SK-N-SH (cell line): ENCODE measurements around the gene ZBTB12. TPM values are rescaled to one million over a fixed set of nuclear protein-coding genes. Genes with fewer than 3 reads are reported as not detected.

ENCODE experiments used
- CTCF ChIA-PET: fragments of 300-600, 350-600 bp; formaldehyde crosslinking; extraction: SDS; loops from one replicate; lab custom pipeline; 2021; lab: Yijun Ruan, JAX
- POLR2A ChIA-PET: fragments of 350-600 bp; sonication (Branson Sonifier 250); formaldehyde crosslinking; extraction: SDS; loops from one replicate; lab custom pipeline; 2020; ENCODE audit warnings: antibody characterized with exemption, inconsistent platforms; lab: Yijun Ruan, JAX
- DNase-seq: peaks from one replicate; pipeline ENCODE4 v3.0.0; 2012
- H2AFZ ChIP-seq: fragments of 200-600 bp; sonication (generic); 2 replicates; pipeline ENCODE4 v1.8.1; 2016; ENCODE audit warnings: antibody characterized with exemption, mild to moderate bottlenecking, low read depth
- H3F3A ChIP-seq: fragments of 200-600 bp; sonication (generic); replicated peaks from 2 replicates; pipeline ENCODE3; 2016; ENCODE audit warnings: antibody characterized with exemption, mild to moderate bottlenecking; ENCODE audit not compliant: insufficient read depth
- H3K27ac ChIP-seq, 2 experiments: fragments of 200-500 bp in 1 of 2; fragments of 200-600 bp in 1 of 2; sonication (Bioruptor generic) in 1 of 2; sonication (generic), shearing (Covaris generic) in 1 of 2; 2 replicates each; pipeline versions ENCODE4 v1.5.1 to v1.6.1; 2014 to 2016; ENCODE audit warnings: low read depth in 2 of 2, inconsistent platforms in 1 of 2, low read length in 1 of 2, mild to moderate bottlenecking in 1 of 2, mixed read lengths in 1 of 2
- H3K27me3 ChIP-seq: fragments of 200-600 bp; sonication (generic), shearing (Covaris generic); 2 replicates; pipeline ENCODE4 v1.6.1; 2016; ENCODE audit warnings: mixed run types; ENCODE audit not compliant: insufficient read depth
- H3K36me3 ChIP-seq, 2 experiments: fragments of 200-500 bp in 1 of 2; fragments of 200-600 bp in 1 of 2; sonication (Bioruptor generic) in 1 of 2; sonication (generic) in 1 of 2; replicated peaks in 1 of 2; 2 replicates each; pipeline versions ENCODE3 to v1.5.1; 2014 to 2016; ENCODE audit warnings: low read length in 1 of 2, mild to moderate bottlenecking in 1 of 2; ENCODE audit not compliant: insufficient read depth in 2 of 2, control insufficient read depth in 1 of 2
- H3K4me1 ChIP-seq, 2 experiments: fragments of 200-500 bp in 1 of 2; fragments of 200-600 bp in 1 of 2; sonication (Bioruptor generic) in 1 of 2; sonication (generic), shearing (Covaris generic) in 1 of 2; 2 replicates each; pipeline versions ENCODE4 v1.5.1 to v1.6.1; 2014 to 2016; ENCODE audit warnings: low read depth in 1 of 2, low read length in 1 of 2, mixed run types in 1 of 2; ENCODE audit not compliant: insufficient read depth in 2 of 2, control insufficient read depth in 1 of 2
- H3K4me2 ChIP-seq: fragments of 200-600 bp; sonication (generic), shearing (Covaris generic); 2 replicates; pipeline ENCODE4 v1.6.1; 2017; ENCODE audit warnings: mixed run types
- H3K4me3 ChIP-seq, 2 experiments: fragments of 200-500 bp in 1 of 2; fragments of 200-600 bp in 1 of 2; sonication (Bioruptor generic) in 1 of 2; sonication (generic), shearing (Covaris generic) in 1 of 2; 2 replicates each; pipeline versions ENCODE4 v1.5.1 to v1.8.1; 2014 to 2016; ENCODE audit warnings: low read depth in 2 of 2, inconsistent platforms in 1 of 2, low read length in 1 of 2, mild to moderate bottlenecking in 1 of 2, mixed read lengths in 1 of 2, moderate library complexity in 1 of 2
- H3K79me2 ChIP-seq: fragments of 200-600 bp; sonication (generic); 2 replicates; pipeline ENCODE4 v1.8.1; 2017; ENCODE audit warnings: mild to moderate bottlenecking; ENCODE audit not compliant: insufficient read depth
- H3K9ac ChIP-seq: fragments of 200-600 bp; sonication (generic); 2 replicates; pipeline ENCODE4 v1.6.1; 2017; ENCODE audit warnings: mixed run types
- H3K9me2 ChIP-seq: fragments of 200-600 bp; sonication (generic); 2 replicates; pipeline ENCODE4 v1.6.1; 2017; ENCODE audit warnings: mixed run types
- H3K9me3 ChIP-seq: fragments of 200-600 bp; sonication (generic); 2 replicates; pipeline ENCODE4 v1.6.1; 2017; ENCODE audit warnings: mixed run types, mild to moderate bottlenecking, moderate library complexity
- H4K20me1 ChIP-seq: fragments of 200-600 bp; sonication (generic); 2 replicates; pipeline ENCODE4 v1.6.1; 2017; ENCODE audit warnings: mild to moderate bottlenecking, mixed run types; ENCODE audit not compliant: insufficient read depth
- EZH2phosphoT487 ChIP-seq: fragments of 200-600 bp; sonication (generic); IDR thresholded peaks from 2 replicates; pipeline ENCODE4 v1.6.1; 2017; ENCODE audit warnings: low read depth, mixed run types, mild to moderate bottlenecking, antibody characterized with exemption, moderate library complexity, borderline replicate concordance
- FOSL2 ChIP-seq: IDR thresholded peaks from 2 replicates; pipeline ENCODE4 v1.4.0; 2012; ENCODE audit warnings: low read depth, mild to moderate bottlenecking, moderate library complexity, borderline replicate concordance
- FOXJ3 ChIP-seq: sonication (generic); formaldehyde crosslinking; IDR thresholded peaks from 2 replicates; pipeline ENCODE4 v1.5.1; 2020; ENCODE audit warnings: mild to moderate bottlenecking, missing genetic modification reagents
- FOXM1 ChIP-seq: IDR thresholded peaks from 2 replicates; pipeline ENCODE4 v1.4.0; 2012; ENCODE audit warnings: low read depth, mild to moderate bottlenecking
- GATA2 ChIP-seq: sonication (generic); formaldehyde crosslinking; IDR thresholded peaks from 2 replicates; pipeline ENCODE4 v1.5.0; 2020; ENCODE audit warnings: mild to moderate bottlenecking, missing genetic modification reagents
- JUND ChIP-seq: IDR thresholded peaks from 2 replicates; pipeline ENCODE4 v1.4.0; 2012
- NFIC ChIP-seq: IDR thresholded peaks from 2 replicates; pipeline ENCODE4 v1.4.0; 2012; ENCODE audit warnings: borderline replicate concordance
- NRF1 ChIP-seq: IDR thresholded peaks from 2 replicates; pipeline ENCODE4 v1.6.1; 2012; ENCODE audit warnings: low read depth, mild to moderate bottlenecking, low read length
- POLR2AphosphoS5 ChIP-seq: IDR thresholded peaks from 2 replicates; pipeline ENCODE4 v1.6.1; 2012; ENCODE audit warnings: low read depth, low read length
- RAD21 ChIP-seq: IDR thresholded peaks from 2 replicates; pipeline ENCODE4 v1.6.1; 2012; ENCODE audit warnings: mild to moderate bottlenecking, low read length
- RCOR1 ChIP-seq: fragments of 150-350 bp; IDR thresholded peaks from 2 replicates; pipeline ENCODE4 v1.6.1; 2017; ENCODE audit warnings: antibody characterized with exemption, low read length
- RFX5 ChIP-seq: IDR thresholded peaks from 2 replicates; pipeline ENCODE4 v1.6.1; 2012; ENCODE audit warnings: mild to moderate bottlenecking, improper control_type of control experiment, low read length
- RXRA ChIP-seq: IDR thresholded peaks from 2 replicates; pipeline ENCODE4 v1.4.0; 2012; ENCODE audit warnings: low read depth, mild to moderate bottlenecking, borderline replicate concordance
- TAF1 ChIP-seq: IDR thresholded peaks from 2 replicates; pipeline ENCODE4 v1.6.1; 2012; ENCODE audit warnings: low read depth, mild to moderate bottlenecking, low read length, moderate library complexity, borderline replicate concordance
- TCF12 ChIP-seq: IDR thresholded peaks from 2 replicates; pipeline ENCODE4 v1.4.0; 2012
- TEAD4 ChIP-seq: IDR thresholded peaks from 2 replicates; pipeline ENCODE4 v1.4.0; 2012; ENCODE audit warnings: mild to moderate bottlenecking, borderline replicate concordance; ENCODE audit not compliant: insufficient read depth
- USF2 ChIP-seq: fragments of 150-350 bp; IDR thresholded peaks from 2 replicates; pipeline ENCODE4 v1.6.1; 2017; ENCODE audit warnings: antibody characterized with exemption, low read length, low read depth, borderline replicate concordance
- ZBTB33 ChIP-seq: IDR thresholded peaks from 2 replicates; pipeline ENCODE4 v1.4.0; 2012; ENCODE audit warnings: low read depth, borderline replicate concordance
- WGBS: methylation state at CpG from one replicate; pipeline ENCODE4 v1.1.6; 2017; ENCODE audit warnings: low lambda C conversion rate; 5-methylcytosine and 5-hydroxymethylcytosine counted together
- polyA plus RNA-seq, 3 experiments: library from polyadenylated mRNA; depleted of rRNA; stranded (reverse); fragments of >200 nt; gene quantifications; 2 replicates each; pipeline ENCODE4 v1.2.3, GENCODE V29; 2012
- TF ChIP-seq, protein P1 (sequence below): IDR thresholded peaks from 2 replicates; pipeline ENCODE4 v1.4.0; 2012; ENCODE audit warnings: low read depth, borderline replicate concordance
- TF ChIP-seq, protein P2 (sequence below): fragments of 200-600 bp; sonication (generic); IDR thresholded peaks from 2 replicates; pipeline ENCODE4 v1.6.1; 2017; ENCODE audit warnings: antibody characterized with exemption, mild to moderate bottlenecking, moderate library complexity
- TF ChIP-seq, protein P3 (sequence below): fragments of 150-350 bp; IDR thresholded peaks from 2 replicates; pipeline ENCODE4 v1.6.1; 2016; ENCODE audit warnings: mild to moderate bottlenecking, low read depth, low read length

ZBTB12 gene
- polyA plus RNA-seq, 1 of the 3 experiments (the other 2 are of a cell fraction) = 8.3 TPM

DNA sequence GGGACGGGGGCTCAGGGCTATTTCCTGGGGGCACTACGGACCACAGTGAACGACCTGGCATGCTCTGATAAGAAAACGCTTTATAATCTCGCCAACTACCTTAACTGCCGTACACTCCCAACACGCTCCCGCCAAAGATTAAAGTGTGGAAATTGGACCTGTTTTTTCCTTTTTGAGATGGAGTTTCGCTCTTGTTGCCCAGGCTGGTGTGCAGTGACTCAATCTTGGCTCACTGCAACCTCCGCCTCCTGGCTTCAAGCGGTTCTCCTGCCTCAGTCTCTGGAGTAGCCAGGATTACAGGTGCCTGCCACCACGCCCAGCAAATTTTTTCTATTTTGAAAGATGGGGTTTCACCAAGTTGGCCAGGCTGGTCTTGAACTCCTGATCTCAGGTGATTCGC, 22.7 kb downstream of the ZBTB12 start:
- TF ChIP-seq POLR2AphosphoS5 (no peak), RCOR1 (no peak), GATA2 (no peak), EZH2phosphoT487 (no peak), USF2 (no peak), TCF12 (no peak), JUND (no peak), RXRA (no peak), TEAD4 (no peak)
- H4K20me1 ChIP-seq = no peaks in the 10 kb centered on the region
- no peak overlapping the region for H3K27ac ChIP-seq
- H3K9me2 ChIP-seq = no peaks in the 10 kb centered on the region
- no peaks in the 10 kb centered on the region for H3K79me2 ChIP-seq
- no peak overlapping the region for H2AFZ ChIP-seq
- H3K9ac ChIP-seq = no peak overlapping the region
- no peak overlapping the region for H3K4me2 ChIP-seq
- peaks cover 0 to 39% of the 10 kb centered on the region in 2 experiments for H3K36me3 ChIP-seq
- no peak for DNase-seq
- ChIA-PET POLR2A (no interaction called here), CTCF (no interaction called here)
- no peaks in the 10 kb centered on the region for H3K27me3 ChIP-seq
- WGBS = 93% methylated on average over 13 of the region's 13 CpGs
- H3K9me3 ChIP-seq = no peaks in the 10 kb centered on the region
- no peaks in the 10 kb centered on the region for H3K4me1 ChIP-seq
- H3F3A ChIP-seq = peaks cover 5% of the 10 kb centered on the region
- H3K4me3 ChIP-seq = no peak overlapping the region

DNA sequence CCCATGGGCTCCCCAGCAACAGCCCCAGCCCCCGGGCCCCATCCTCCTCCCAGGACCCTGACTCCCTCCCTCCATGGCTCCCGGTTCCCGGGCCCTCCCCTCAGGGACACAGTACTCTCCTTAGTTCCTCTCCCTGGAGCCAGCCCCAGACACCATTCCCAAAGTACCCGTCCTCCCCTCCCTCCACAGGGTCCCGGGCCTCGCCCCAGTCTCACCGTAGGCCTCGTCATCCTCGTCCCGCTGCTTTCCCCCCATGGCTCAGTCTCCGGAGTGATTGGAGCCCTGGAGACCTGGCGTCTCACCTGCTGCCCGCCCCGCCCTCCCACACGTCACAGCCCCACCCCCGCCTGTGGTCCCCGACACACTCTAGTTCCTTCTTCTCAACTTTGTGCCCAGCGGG, 23.2 kb downstream of the ZBTB12 start, which contains the start of gene SLC44A4:
Gene SLC44A4, minus strand, starts transcription at position 272 of the 400 bp plus-strand sequence. Its CDS starts 17 bp downstream, at position 255.
- POLR2A ChIA-PET = no interaction called here

More for the DNA sequence above, 23.2 kb downstream of the ZBTB12 start, which contains the start of gene SLC44A4:
- Histone ChIP-seq H3K9me3 (no peaks in the 10 kb centered on the region), H3K27me3 (no peaks in the 10 kb centered on the region), H3K79me2 (no peaks in the 10 kb centered on the region), H3F3A (peaks cover 5% of the 10 kb centered on the region), H3K4me2 (no peak within 1 kb of the TSS), H2AFZ (no peak within 1 kb of the TSS), H3K4me3 (no peak within 1 kb of the TSS), H3K9me2 (no peaks in the 10 kb centered on the region), H3K4me1 (no peaks in the 10 kb centered on the region), H3K9ac (no peak within 1 kb of the TSS), H3K36me3 (peaks cover 0 to 35% of the 10 kb centered on the region in 2 experiments), H4K20me1 (no peaks in the 10 kb centered on the region), H3K27ac (no peak within 1 kb of the TSS)
- WGBS = 86% methylated on average over 17 of the region's 18 CpGs
- TF ChIP-seq RFX5 (no peak), ZBTB33 (no peak), FOXM1 (no peak), RXRA (no peak), NFIC (no peak), USF2 (no peak), FOXJ3 (no peak), RAD21 (no peak), NRF1 (no peak), TAF1 (no peak), FOSL2 (no peak)
- TF ChIP-seq, protein P1, sequence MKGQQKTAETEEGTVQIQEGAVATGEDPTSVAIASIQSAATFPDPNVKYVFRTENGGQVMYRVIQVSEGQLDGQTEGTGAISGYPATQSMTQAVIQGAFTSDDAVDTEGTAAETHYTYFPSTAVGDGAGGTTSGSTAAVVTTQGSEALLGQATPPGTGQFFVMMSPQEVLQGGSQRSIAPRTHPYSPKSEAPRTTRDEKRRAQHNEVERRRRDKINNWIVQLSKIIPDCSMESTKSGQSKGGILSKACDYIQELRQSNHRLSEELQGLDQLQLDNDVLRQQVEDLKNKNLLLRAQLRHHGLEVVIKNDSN = no peak
- TF ChIP-seq, protein P2, sequence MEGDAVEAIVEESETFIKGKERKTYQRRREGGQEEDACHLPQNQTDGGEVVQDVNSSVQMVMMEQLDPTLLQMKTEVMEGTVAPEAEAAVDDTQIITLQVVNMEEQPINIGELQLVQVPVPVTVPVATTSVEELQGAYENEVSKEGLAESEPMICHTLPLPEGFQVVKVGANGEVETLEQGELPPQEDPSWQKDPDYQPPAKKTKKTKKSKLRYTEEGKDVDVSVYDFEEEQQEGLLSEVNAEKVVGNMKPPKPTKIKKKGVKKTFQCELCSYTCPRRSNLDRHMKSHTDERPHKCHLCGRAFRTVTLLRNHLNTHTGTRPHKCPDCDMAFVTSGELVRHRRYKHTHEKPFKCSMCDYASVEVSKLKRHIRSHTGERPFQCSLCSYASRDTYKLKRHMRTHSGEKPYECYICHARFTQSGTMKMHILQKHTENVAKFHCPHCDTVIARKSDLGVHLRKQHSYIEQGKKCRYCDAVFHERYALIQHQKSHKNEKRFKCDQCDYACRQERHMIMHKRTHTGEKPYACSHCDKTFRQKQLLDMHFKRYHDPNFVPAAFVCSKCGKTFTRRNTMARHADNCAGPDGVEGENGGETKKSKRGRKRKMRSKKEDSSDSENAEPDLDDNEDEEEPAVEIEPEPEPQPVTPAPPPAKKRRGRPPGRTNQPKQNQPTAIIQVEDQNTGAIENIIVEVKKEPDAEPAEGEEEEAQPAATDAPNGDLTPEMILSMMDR = no peak
- TF ChIP-seq, protein P3, sequence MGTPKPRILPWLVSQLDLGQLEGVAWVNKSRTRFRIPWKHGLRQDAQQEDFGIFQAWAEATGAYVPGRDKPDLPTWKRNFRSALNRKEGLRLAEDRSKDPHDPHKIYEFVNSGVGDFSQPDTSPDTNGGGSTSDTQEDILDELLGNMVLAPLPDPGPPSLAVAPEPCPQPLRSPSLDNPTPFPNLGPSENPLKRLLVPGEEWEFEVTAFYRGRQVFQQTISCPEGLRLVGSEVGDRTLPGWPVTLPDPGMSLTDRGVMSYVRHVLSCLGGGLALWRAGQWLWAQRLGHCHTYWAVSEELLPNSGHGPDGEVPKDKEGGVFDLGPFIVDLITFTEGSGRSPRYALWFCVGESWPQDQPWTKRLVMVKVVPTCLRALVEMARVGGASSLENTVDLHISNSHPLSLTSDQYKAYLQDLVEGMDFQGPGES = no peak
- DNase-seq = peak; percentile 31
- CTCF ChIA-PET = no interaction called here
